Ishikawa (cell line): ENCODE measurements around the gene CIT.

ENCODE experiments used
- CEBPB ChIP-seq: IDR thresholded peaks from 2 replicates; pipeline ENCODE4 v1.6.1; 2012
- CREB1 ChIP-seq: IDR thresholded peaks from 2 replicates; pipeline ENCODE4 v1.6.1; 2012; ENCODE audit warnings: low read depth
- EGR1 ChIP-seq: IDR thresholded peaks from 2 replicates; pipeline ENCODE4 v1.6.1; 2012
- EP300 ChIP-seq: IDR thresholded peaks from 2 replicates; pipeline ENCODE4 v1.6.1; 2012; ENCODE audit warnings: borderline replicate concordance
- FOXM1 ChIP-seq: IDR thresholded peaks from 2 replicates; pipeline ENCODE4 v1.6.1; 2012; ENCODE audit warnings: low read depth, borderline replicate concordance
- MAX ChIP-seq: IDR thresholded peaks from 2 replicates; pipeline ENCODE4 v1.6.1; 2012
- NFIC ChIP-seq: IDR thresholded peaks from 2 replicates; pipeline ENCODE4 v1.6.1; 2012
- RAD21 ChIP-seq: IDR thresholded peaks from 2 replicates; pipeline ENCODE4 v1.6.1; 2012; ENCODE audit warnings: low read depth
- TAF1 ChIP-seq: IDR thresholded peaks from 2 replicates; pipeline ENCODE4 v1.6.1; 2012; ENCODE audit warnings: low read depth, mild to moderate bottlenecking
- TCF12 ChIP-seq: IDR thresholded peaks from 2 replicates; pipeline ENCODE4 v1.6.1; 2012; ENCODE audit warnings: low read depth
- TEAD4 ChIP-seq: IDR thresholded peaks from 2 replicates; pipeline ENCODE4 v1.6.1; 2012
- YY1 ChIP-seq: IDR thresholded peaks from 2 replicates; pipeline ENCODE4 v1.6.1; 2012; ENCODE audit warnings: low read depth
- ZBTB7A ChIP-seq: IDR thresholded peaks from 2 replicates; pipeline ENCODE4 v1.6.1; 2012; ENCODE audit warnings: low read depth
- TF ChIP-seq, protein P1 (sequence below): IDR thresholded peaks from 2 replicates; pipeline ENCODE4 v1.6.1; 2012; ENCODE audit warnings: low read depth, mild to moderate bottlenecking
- TF ChIP-seq, protein P2 (sequence below): IDR thresholded peaks from 2 replicates; pipeline ENCODE4 v1.6.1; 2012

CIT gene

GRCh38 chr12:119876761-119877638 lies at the start of gene CIT:
Gene CIT (minus strand): TSS chr12:119877320. CDS start chr12:119876168, 1,152 bp downstream.
- no peak for TF ChIP-seq YY1
- TF ChIP-seq, protein P1, sequence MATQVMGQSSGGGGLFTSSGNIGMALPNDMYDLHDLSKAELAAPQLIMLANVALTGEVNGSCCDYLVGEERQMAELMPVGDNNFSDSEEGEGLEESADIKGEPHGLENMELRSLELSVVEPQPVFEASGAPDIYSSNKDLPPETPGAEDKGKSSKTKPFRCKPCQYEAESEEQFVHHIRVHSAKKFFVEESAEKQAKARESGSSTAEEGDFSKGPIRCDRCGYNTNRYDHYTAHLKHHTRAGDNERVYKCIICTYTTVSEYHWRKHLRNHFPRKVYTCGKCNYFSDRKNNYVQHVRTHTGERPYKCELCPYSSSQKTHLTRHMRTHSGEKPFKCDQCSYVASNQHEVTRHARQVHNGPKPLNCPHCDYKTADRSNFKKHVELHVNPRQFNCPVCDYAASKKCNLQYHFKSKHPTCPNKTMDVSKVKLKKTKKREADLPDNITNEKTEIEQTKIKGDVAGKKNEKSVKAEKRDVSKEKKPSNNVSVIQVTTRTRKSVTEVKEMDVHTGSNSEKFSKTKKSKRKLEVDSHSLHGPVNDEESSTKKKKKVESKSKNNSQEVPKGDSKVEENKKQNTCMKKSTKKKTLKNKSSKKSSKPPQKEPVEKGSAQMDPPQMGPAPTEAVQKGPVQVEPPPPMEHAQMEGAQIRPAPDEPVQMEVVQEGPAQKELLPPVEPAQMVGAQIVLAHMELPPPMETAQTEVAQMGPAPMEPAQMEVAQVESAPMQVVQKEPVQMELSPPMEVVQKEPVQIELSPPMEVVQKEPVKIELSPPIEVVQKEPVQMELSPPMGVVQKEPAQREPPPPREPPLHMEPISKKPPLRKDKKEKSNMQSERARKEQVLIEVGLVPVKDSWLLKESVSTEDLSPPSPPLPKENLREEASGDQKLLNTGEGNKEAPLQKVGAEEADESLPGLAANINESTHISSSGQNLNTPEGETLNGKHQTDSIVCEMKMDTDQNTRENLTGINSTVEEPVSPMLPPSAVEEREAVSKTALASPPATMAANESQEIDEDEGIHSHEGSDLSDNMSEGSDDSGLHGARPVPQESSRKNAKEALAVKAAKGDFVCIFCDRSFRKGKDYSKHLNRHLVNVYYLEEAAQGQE: no peak
- TF ChIP-seq TAF1: peak; percentile 39; the same call in 1 of the 2 replicates
- 0 out of 2 replicates have a peak, but pooled peaks have one; percentile 24 for TF ChIP-seq CREB1
- TF ChIP-seq, protein P2, sequence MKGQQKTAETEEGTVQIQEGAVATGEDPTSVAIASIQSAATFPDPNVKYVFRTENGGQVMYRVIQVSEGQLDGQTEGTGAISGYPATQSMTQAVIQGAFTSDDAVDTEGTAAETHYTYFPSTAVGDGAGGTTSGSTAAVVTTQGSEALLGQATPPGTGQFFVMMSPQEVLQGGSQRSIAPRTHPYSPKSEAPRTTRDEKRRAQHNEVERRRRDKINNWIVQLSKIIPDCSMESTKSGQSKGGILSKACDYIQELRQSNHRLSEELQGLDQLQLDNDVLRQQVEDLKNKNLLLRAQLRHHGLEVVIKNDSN: no peak
- no peak; the same call in 1 of the 2 replicates for TF ChIP-seq MAX
- no peak for TF ChIP-seq EGR1
- peak; percentile 91 for TF ChIP-seq ZBTB7A
- TF ChIP-seq CEBPB: no peak
- no peak for TF ChIP-seq NFIC
- TF ChIP-seq EP300: no peak
- TF ChIP-seq TEAD4: no peak
- no peak for TF ChIP-seq RAD21
- no peak for TF ChIP-seq TCF12
- TF ChIP-seq FOXM1: peak; percentile 77

GRCh38 chr12:119925269-119925668 lies 48.1 kb upstream of the CIT start:
- TF ChIP-seq ZBTB7A (no peak), TCF12 (no peak), MAX (no peak), TEAD4 (no peak), EP300 (no peak)
- TF ChIP-seq, protein P2: no peak

- TF ChIP-seq, protein P2: no peak
- no peak for TF ChIP-seq TAF1
Observed at GRCh38 chr12:119920064-119920463, 42.9 kb upstream of the CIT start.

- no peak for TF ChIP-seq TCF12
- no peak for TF ChIP-seq CREB1
- no peak for TF ChIP-seq ZBTB7A
Observed at GRCh38 chr12:119915894-119916510, 38.9 kb upstream of the CIT start.

DNA sequence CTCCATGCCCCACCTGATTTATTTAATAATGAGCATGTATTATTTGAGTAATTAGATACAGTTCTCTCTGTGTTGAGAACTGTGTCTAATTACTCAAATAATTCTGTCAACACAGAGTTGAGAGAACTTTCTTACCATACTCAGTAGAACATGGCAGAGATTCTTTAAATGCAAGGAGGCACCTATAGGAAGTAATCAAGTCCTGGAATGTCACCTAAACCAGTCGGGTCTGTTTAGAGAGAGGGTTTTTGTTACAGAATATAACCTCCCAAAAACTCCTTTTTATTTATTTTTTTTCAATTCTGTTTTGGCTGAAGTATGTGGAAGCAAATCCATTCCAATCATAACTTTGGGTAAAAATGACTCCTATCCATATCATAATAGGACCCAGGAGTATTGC lies 37.5 kb upstream of the CIT start:
- peak; percentile 86 for TF ChIP-seq TEAD4
- TF ChIP-seq ZBTB7A: no peak

DNA sequence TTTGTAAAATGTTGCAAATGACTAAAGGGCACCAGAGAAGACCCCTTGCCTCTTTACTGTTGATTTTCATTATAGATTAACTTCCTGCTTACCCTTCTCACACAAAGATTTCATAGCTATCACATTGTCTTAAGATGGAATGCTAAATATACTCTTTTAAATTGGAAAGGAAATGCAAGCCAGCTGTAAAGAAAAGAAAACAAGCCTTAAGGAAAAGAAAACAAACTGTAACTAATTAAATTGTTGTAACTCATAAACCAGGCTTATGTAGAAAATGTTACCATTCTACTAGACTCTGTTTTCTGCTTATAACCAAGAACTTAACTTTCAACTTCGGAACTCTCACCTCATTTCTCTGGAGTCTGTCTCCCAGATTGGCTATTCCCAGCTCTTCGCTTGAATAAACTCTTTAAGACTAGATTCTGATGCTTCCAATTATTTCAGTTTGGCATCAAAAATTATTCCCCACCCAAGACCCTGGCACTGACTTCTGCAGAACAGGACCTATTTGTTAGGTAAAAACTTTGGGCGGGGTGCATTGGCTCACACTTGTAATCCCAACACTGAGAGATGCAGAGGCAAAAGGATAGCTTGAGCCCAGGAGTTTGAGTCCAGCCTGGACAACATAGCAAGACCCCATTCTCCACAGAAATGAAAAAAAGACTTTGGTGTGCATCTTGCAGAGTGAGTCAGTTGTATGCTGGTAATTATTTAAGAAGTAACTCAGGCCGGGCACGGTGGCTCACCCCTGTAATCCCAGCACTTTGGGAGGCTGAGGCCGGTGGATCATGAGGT lies 36.6 kb upstream of the CIT start:
- TF ChIP-seq MAX (no peak), TAF1 (no peak), CEBPB (no peak), EP300 (no peak), YY1 (no peak), ZBTB7A (no peak), CREB1 (no peak), TEAD4 (no peak), NFIC (no peak), EGR1 (no peak), FOXM1 (no peak), RAD21 (no peak), TCF12 (no peak)
- TF ChIP-seq, protein P1: no peak
- TF ChIP-seq, protein P2: no peak
